ENCODE data around the gene PCNX2. TPM values are rescaled to one million over a fixed set of nuclear protein-coding genes. Genes with fewer than 3 reads are reported as not detected.

Gene PCNX2
- total RNA-seq, 4 donors from 2014 or later, result 7.3 to 16.6 (median 12.7) TPM

DNA sequence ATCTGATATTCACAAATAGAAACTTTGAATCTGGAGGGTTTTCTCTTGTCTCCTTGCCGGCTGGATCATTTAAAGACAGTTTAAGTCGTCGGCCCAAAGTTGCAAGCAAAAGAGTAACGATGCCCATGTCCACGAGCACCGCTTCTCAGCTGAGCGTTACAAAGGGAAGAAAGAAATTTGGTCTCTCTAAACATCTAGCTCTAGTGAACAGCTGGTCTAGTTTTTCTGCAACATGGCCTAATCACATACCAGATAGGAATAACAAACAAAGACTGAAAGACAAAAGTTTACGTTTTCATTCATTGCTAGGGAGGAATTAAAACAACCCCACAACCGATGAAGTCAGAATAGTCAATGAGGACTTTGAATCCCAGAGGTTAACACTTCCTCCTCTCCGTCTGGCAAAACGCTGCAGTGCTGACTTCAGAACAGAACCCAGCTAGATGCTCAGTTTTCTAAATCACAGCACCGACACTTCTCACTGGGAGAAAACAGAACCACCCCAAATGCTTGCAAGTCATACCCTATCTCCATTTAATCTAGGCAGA lies 275.7 kb downstream of the PCNX2 start:
- ATAC-seq (ENCODE audit: low FRiP score), result no peak
- DNase-seq (ENCODE audit: low spot score), result no peak
- TF ChIP-seq, protein P1, sequence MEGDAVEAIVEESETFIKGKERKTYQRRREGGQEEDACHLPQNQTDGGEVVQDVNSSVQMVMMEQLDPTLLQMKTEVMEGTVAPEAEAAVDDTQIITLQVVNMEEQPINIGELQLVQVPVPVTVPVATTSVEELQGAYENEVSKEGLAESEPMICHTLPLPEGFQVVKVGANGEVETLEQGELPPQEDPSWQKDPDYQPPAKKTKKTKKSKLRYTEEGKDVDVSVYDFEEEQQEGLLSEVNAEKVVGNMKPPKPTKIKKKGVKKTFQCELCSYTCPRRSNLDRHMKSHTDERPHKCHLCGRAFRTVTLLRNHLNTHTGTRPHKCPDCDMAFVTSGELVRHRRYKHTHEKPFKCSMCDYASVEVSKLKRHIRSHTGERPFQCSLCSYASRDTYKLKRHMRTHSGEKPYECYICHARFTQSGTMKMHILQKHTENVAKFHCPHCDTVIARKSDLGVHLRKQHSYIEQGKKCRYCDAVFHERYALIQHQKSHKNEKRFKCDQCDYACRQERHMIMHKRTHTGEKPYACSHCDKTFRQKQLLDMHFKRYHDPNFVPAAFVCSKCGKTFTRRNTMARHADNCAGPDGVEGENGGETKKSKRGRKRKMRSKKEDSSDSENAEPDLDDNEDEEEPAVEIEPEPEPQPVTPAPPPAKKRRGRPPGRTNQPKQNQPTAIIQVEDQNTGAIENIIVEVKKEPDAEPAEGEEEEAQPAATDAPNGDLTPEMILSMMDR (IDR thresholded peaks at IDR 0.05), result no peak

DNA sequence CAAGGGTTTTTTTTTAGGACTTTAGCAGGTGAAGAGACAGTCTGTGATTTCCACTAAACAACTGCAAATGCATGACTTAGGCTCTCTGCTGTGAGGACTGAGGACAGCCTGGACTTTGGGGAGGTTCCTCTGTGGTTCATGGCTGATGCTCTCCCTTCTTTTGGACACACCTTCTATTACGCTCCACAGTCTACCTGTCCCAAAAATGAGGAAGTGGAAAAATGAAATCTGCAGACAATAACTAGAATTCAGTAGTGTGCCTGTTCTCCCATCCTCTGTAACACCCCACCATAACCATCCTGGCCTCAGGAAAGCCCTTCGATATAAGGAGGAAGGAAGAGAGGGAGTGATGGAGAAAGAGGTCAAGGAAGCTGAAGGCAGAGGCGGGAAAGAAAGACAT lies 276.4 kb downstream of the PCNX2 start:
- ATAC-seq (ENCODE audit: low FRiP score) (no peak), DNase-seq (ENCODE audit: low spot score) (no peak)
- TF ChIP-seq, protein P1 (IDR thresholded peaks at IDR 0.05), result no peak

GRCh38 chr1:233016798-233017197 lies 278.7 kb downstream of the PCNX2 start:
- no peak for ATAC-seq (ENCODE audit: low FRiP score)
- DNase-seq (ENCODE audit: low spot score), result no peak
- TF ChIP-seq, protein P1 (IDR thresholded peaks at IDR 0.05), result no peak

GRCh38 chr1:233015965-233016364 lies 279.6 kb downstream of the PCNX2 start:
- DNase-seq (ENCODE audit: low spot score) (no peak), ATAC-seq (ENCODE audit: low FRiP score) (no peak)
- TF ChIP-seq, protein P1 (IDR thresholded peaks at IDR 0.05), result no peak

GRCh38 chr1:233012021-233012420 lies 283.5 kb downstream of the PCNX2 start:
- ATAC-seq (ENCODE audit: low FRiP score) (no peak), DNase-seq (ENCODE audit: low spot score) (no peak)
- TF ChIP-seq, protein P1 (IDR thresholded peaks at IDR 0.05), result no peak

DNA sequence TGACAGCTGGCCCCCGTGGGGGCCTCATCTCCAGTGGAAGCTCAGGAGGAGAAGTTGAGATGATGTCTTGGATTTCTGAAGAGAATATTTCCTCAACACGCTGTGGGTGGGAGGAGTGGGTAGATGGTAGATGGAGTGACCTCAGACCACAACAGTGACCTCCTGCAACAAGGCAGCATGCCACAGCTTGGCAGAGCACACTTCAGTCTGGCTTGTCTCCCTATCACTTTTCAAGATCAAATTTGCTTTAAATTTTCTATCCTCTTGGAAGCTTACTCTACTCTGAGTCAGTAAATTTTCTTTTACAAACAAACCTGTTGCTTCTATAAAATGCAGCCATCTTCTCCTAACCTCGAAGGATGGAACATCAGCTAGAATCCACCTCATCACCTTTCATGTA lies 285.4 kb downstream of the PCNX2 start:
- TF ChIP-seq, protein P1 (IDR thresholded peaks at IDR 0.05), result no peak
- ATAC-seq (ENCODE audit: low FRiP score), result no peak
- DNase-seq (ENCODE audit: low spot score), result no peak

DNA sequence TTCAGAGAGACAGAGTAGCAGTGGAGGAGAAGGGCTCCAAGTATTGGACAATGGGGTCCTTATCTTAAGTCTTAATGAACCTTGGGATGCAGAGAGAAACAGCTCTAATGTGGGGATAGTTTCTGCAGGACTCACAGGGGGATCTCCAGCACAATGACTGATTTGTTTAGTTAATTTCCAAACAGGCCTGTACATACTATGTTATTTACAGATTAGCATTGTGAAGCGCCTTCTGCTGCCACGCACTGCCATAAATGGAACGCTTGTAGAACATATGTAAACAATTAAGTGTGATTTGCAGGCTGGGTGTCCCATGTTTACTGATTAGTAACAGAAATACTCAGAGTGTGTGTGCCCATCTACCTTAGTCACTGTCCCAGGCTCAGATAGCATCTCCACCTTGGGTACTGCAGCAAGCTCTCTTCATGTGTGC lies 289.0 kb downstream of the PCNX2 start:
- ATAC-seq (ENCODE audit: low FRiP score) (no peak), DNase-seq (ENCODE audit: low spot score) (no peak)
- TF ChIP-seq, protein P1 (IDR thresholded peaks at IDR 0.05), result no peak
